ENCODE measurements around the gene PODXL2.

Gene PODXL2

DNA sequence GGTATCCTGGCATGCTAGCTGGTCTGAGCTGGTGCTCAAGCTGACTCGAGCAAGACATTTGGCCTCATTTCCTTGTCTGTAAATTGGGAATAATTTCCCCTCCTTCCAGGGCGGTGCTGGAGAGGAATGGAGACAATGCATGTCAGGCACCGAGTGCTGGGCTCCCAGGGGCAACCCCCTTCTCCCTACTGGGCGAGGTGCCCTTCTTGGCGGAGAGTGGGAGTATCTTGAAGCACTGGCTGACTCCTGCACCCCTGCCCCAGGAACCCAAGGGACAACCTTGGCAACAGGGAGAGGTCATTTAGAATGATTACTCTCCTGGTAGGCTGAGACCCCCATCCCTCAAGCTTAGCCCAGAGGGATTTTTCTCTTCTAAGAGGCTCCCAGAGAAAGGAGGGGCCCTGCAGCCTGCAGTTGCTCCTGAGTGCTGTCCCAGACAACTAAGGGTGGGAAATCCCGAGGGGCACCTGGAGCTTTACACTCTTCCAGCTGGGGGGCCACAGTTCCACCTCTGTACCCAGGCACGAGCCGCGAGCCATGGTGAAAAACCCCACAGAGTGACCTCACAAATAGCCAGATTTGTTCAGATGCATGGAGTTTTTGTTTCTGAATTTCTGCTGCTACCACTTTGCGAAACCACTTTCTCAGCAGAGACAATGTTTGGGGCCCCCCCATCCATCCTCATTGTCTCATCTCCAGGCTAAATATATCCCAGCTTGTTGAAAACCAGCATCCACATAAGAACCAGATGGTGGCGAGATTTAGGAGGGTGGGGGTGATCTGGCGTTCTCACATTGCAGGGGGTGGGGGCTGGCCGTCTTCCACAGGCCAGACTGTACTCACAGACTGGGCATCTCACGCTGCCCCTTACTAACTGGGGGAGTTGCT is 88.6 kb downstream of the PODXL2 start:
- DNase-seq (ENCODE audit: insufficient read length, low spot score): no peak
- no peak for FAIRE-seq
- TF ChIP-seq, protein P1, sequence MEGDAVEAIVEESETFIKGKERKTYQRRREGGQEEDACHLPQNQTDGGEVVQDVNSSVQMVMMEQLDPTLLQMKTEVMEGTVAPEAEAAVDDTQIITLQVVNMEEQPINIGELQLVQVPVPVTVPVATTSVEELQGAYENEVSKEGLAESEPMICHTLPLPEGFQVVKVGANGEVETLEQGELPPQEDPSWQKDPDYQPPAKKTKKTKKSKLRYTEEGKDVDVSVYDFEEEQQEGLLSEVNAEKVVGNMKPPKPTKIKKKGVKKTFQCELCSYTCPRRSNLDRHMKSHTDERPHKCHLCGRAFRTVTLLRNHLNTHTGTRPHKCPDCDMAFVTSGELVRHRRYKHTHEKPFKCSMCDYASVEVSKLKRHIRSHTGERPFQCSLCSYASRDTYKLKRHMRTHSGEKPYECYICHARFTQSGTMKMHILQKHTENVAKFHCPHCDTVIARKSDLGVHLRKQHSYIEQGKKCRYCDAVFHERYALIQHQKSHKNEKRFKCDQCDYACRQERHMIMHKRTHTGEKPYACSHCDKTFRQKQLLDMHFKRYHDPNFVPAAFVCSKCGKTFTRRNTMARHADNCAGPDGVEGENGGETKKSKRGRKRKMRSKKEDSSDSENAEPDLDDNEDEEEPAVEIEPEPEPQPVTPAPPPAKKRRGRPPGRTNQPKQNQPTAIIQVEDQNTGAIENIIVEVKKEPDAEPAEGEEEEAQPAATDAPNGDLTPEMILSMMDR (IDR thresholded peaks at IDR 0.05; ENCODE audit: insufficient read depth, missing control alignments): no peak

DNA sequence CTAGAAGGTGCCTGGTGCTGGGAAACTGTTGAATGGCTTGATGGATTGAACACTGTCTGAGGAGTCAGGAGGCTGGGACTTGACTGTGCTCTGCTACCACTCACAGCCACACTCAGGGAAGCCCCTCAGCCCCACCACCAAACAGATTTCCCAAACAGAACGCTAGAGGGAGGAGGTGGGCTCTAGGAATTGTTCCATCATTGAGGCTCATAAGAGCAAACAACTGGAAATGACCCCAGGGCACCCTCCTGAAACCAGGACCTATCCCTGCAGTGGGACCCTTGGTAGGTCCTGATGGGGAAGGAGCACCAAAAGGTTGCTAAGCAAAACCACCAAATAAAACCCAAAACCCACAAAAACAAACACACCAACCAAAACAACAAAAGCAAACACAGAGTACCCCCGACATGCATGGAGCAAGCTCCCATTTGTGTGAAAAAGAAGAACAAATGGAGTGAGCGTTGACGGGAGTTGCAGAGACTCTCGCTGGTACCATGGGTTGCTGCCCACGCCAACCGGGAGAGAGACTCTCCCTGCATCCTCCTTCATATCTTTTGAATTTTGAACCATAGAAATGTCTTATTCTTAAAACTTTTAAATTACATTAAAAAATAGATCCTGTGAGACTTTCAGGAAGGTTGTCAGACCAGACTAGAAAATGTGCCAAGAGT is 89.4 kb downstream of the PODXL2 start:
- FAIRE-seq: no peak
- DNase-seq (ENCODE audit: insufficient read length, low spot score): no peak
- TF ChIP-seq, protein P1 (IDR thresholded peaks at IDR 0.05; ENCODE audit: insufficient read depth, missing control alignments): no peak

DNA sequence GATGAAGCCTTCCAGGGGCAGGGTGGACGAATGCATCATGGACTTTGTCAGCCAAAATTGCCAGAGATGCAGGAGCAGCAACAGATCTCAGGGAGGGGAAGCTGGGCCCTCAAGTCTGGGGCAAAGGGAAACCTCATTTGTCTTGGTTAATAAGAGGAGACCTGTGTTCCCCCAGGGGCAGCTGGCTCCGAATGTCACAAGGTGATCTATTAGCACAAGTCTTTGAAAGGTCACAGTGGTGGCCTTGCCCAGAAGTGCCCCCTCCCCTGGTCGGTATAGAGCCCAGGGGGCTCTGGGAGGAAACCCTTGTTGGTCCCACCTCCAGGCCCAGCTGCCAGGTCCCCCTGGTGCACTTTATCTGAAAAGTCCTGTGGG is 89.9 kb downstream of the PODXL2 start:
- TF ChIP-seq, protein P1 (IDR thresholded peaks at IDR 0.05; ENCODE audit: insufficient read depth, missing control alignments): no peak
- DNase-seq (ENCODE audit: insufficient read length, low spot score): no peak
- no peak for FAIRE-seq

DNA sequence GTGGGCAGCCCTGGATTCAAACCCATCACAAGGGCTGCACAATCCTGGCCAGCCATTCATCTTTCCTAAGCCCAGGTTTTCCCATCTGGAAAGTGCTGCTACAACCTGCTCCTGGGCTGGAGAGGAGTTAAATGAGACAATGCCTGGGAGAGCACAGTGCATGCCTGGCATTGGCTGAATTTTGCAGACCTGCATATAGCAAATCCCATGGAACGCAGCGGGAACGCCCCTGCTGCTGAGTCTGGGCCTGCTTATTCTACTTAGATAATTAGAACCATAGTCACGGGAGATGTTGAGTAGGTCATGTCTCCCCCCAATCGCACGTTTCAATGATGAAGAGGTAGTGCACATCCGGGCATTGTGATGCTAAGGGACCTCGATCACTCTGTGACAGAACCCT is 90.4 kb downstream of the PODXL2 start:
- no peak for FAIRE-seq

DNA sequence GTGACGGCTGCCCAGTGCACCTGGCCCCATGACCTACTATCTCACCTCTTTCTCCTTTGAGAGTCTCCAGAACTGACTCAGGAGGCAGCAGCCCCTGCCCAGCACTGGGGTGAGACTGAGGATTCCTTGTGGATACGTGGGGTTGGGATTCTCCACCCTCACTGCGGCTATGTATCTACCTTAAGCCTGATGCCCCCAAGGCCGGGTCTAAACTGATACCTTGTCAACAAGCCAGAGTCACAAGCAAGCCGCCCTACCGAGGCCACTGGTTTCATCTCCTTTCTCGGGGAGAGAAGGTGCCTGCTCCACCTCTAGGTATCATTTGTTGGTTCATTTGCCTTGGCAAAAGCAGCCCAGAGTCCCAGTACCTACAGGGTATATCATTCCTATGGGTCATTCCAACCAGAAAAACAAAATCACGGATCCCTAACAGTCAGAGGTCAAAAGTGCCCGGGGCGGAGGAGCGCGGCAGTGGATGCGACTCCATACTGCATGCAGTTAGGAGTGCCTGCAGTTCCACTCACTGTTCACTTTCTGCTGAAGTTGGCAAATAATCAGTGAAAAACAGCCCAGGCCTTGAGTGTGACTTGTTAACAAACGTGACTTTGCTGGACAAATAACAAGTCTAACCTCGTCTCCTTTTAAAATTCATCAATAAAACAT is 91.3 kb downstream of the PODXL2 start:
- FAIRE-seq (no peak), DNase-seq (ENCODE audit: insufficient read length, low spot score) (no peak)
- TF ChIP-seq, protein P1 (IDR thresholded peaks at IDR 0.05; ENCODE audit: insufficient read depth, missing control alignments): no peak

More for the DNA sequence above, 90.4 kb downstream of the PODXL2 start:
- TF ChIP-seq, protein P1 (IDR thresholded peaks at IDR 0.05; ENCODE audit: insufficient read depth, missing control alignments): no peak
- no peak for DNase-seq (ENCODE audit: insufficient read length, low spot score)

DNA sequence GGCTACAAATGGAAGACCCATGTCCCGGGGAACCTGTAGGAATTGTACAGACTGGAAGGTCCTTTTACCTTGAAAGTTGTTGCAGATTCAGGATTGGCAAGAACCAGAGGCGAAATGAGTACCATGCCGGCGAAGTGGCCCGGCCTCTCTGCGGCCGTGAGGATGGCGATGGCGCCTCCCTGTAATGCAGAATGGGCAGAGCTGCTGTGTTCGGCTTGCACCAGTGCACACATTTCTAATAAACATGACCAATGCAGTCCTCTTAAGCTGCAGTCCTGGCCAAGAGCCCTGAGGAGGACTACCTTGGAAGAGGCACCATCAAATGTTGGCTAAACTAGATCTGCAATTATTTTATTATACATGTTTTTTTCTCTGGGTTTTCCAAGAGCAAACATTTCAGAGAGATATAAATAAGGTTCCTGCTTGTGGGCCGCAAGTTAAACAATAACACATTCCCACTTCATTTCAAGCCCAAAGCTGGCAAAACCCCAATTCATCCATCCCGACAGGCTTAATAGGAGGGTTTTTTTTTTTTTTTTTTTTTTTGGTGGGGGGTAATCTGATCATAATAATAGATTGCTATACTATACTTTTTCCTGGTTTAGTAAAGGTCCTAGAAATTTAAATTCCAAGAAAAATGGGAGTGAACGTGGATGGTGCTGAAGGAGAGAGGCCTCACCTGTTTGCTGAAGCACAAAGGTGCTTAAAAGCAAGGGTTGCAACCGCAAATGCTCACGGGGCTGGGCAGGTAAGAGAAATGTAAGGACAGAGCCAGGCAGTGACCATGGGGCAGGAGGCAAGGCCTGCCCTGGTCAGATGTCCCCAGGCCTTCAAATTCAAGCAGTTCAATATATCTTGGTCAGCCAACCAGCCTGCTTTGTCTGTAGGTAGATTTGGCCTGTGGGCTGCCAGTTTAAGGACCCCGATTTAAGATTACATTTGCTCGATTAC is 92.3 kb downstream of the PODXL2 start:
- FAIRE-seq: no peak
- DNase-seq (ENCODE audit: insufficient read length, low spot score): no peak
- TF ChIP-seq, protein P1 (IDR thresholded peaks at IDR 0.05; ENCODE audit: insufficient read depth, missing control alignments): no peak

Data from D721Med (cell line).